Mucosa of stomach (tissue), 1 donor: ENCODE measurements around the gene SPO11.

Source experiments
- H3K27me3 ChIP-seq: one replicate; pipeline ENCODE4 v1.7.0; 2013; ENCODE audit warnings: mild to moderate bottlenecking, low read length; ENCODE audit not compliant: control insufficient read depth, insufficient read depth
- H3K36me3 ChIP-seq: one replicate; pipeline ENCODE4 v1.7.0; 2013; ENCODE audit warnings: low read length; ENCODE audit not compliant: control insufficient read depth, insufficient read depth
- H3K4me1 ChIP-seq: one replicate; pipeline ENCODE4 v1.7.0; 2013; ENCODE audit warnings: mild to moderate bottlenecking, low read length; ENCODE audit not compliant: control insufficient read depth, insufficient read depth
- H3K4me3 ChIP-seq: one replicate; pipeline ENCODE4 v1.7.0; 2013; ENCODE audit warnings: low read length
- H3K9ac ChIP-seq: one replicate; pipeline ENCODE4 v1.7.0; 2013; ENCODE audit warnings: mild to moderate bottlenecking, low read length, moderate library complexity
- H3K9me3 ChIP-seq: one replicate; pipeline ENCODE4 v1.7.0; 2013; ENCODE audit warnings: mild to moderate bottlenecking, low read length, moderate library complexity; ENCODE audit not compliant: control insufficient read depth
- donor health status: Pancreatic carcinoma.

The SPO11 gene

GRCh38 chr20:57383447-57384347 lies 54.1 kb downstream of the SPO11 start:
- Histone ChIP-seq H3K4me3 (no peak overlapping the region), H3K9ac (no peak overlapping the region), H3K4me1 (no peaks in the 10 kb centered on the region), H3K9me3 (no peaks in the 10 kb centered on the region), H3K27me3 (no peaks in the 10 kb centered on the region), H3K36me3 (no peaks in the 10 kb centered on the region)

- no peaks in the 10 kb centered on the region for H3K36me3 ChIP-seq
- no peak overlapping the region for H3K9ac ChIP-seq
- no peak overlapping the region for H3K4me3 ChIP-seq
- no peaks in the 10 kb centered on the region for H3K9me3 ChIP-seq
- no peaks in the 10 kb centered on the region for H3K27me3 ChIP-seq
- H3K4me1 ChIP-seq: peaks cover 2% of the 10 kb centered on the region
Observed at GRCh38 chr20:57384486-57384885, 54.9 kb downstream of the SPO11 start.

- no peaks in the 10 kb centered on the region for H3K36me3 ChIP-seq
- H3K9ac ChIP-seq: no peak overlapping the region
- H3K27me3 ChIP-seq: no peaks in the 10 kb centered on the region
- H3K9me3 ChIP-seq: no peaks in the 10 kb centered on the region
- H3K4me3 ChIP-seq: no peak overlapping the region
- H3K4me1 ChIP-seq: peaks cover 9% of the 10 kb centered on the region
Observed at GRCh38 chr20:57384953-57385761, 55.6 kb downstream of the SPO11 start.

DNA sequence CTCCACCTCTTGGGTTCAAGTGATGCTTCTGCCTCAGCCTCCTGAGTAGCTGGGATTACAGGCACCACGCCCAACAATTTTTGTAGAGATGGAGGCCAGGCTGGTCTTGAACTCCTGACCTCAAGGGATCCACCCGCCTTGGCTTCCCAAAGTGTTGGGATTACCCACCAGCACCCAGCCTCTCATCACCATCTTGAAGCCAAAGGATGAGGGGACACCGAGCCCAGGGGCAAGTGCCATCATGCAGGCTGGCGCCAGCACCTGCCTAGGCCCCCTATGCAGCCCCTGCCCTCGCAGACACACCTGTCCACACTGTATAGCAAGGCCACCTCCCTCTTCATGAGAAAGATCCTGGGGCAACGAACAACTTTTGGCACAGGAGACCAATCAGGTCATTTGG lies 56.3 kb downstream of the SPO11 start:
- Histone ChIP-seq H3K9me3 (no peaks in the 10 kb centered on the region), H3K4me1 (peaks cover 13% of the 10 kb centered on the region)

DNA sequence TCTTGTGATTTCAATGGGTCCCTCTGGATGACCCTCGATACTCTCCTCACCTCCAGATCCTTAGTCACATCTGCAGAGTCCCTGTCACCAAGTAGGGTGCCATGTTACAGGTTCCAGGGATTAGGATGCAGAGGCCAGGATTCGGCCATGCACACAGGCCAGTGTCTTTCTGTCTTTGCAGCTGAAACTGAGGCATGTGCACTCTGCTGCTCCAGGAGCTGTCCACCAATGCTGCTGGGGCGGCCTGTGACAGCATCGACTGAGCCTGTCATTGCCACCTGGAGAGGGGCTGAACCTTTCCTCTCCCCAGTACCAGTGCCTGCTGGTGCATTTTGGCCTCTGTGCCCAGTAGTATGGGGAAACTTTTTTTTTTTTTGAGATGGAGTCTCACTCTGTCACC lies 57.2 kb downstream of the SPO11 start:
- no peaks in the 10 kb centered on the region for H3K36me3 ChIP-seq
- no peak overlapping the region for H3K4me3 ChIP-seq
- H3K9ac ChIP-seq: no peak overlapping the region
- no peaks in the 10 kb centered on the region for H3K27me3 ChIP-seq
- H3K4me1 ChIP-seq: peaks cover 13% of the 10 kb centered on the region
- no peaks in the 10 kb centered on the region for H3K9me3 ChIP-seq

More for the DNA sequence above, 56.3 kb downstream of the SPO11 start:
- Histone ChIP-seq H3K9ac (no peak overlapping the region), H3K27me3 (no peaks in the 10 kb centered on the region), H3K36me3 (no peaks in the 10 kb centered on the region), H3K4me3 (no peak overlapping the region)

GRCh38 chr20:57387463-57387862 lies 57.9 kb downstream of the SPO11 start:
- no peaks in the 10 kb centered on the region for H3K9me3 ChIP-seq
- peaks cover 17% of the 10 kb centered on the region for H3K4me1 ChIP-seq
- H3K36me3 ChIP-seq: no peaks in the 10 kb centered on the region
- no peak overlapping the region for H3K9ac ChIP-seq
- H3K27me3 ChIP-seq: no peaks in the 10 kb centered on the region
- H3K4me3 ChIP-seq: no peak overlapping the region

- no peaks in the 10 kb centered on the region for H3K36me3 ChIP-seq
- no peak overlapping the region for H3K9ac ChIP-seq
- H3K4me1 ChIP-seq: peaks cover 22% of the 10 kb centered on the region
- no peak overlapping the region for H3K4me3 ChIP-seq
- H3K27me3 ChIP-seq: no peaks in the 10 kb centered on the region
- no peaks in the 10 kb centered on the region for H3K9me3 ChIP-seq
Observed at GRCh38 chr20:57387945-57388371, 58.4 kb downstream of the SPO11 start.

DNA sequence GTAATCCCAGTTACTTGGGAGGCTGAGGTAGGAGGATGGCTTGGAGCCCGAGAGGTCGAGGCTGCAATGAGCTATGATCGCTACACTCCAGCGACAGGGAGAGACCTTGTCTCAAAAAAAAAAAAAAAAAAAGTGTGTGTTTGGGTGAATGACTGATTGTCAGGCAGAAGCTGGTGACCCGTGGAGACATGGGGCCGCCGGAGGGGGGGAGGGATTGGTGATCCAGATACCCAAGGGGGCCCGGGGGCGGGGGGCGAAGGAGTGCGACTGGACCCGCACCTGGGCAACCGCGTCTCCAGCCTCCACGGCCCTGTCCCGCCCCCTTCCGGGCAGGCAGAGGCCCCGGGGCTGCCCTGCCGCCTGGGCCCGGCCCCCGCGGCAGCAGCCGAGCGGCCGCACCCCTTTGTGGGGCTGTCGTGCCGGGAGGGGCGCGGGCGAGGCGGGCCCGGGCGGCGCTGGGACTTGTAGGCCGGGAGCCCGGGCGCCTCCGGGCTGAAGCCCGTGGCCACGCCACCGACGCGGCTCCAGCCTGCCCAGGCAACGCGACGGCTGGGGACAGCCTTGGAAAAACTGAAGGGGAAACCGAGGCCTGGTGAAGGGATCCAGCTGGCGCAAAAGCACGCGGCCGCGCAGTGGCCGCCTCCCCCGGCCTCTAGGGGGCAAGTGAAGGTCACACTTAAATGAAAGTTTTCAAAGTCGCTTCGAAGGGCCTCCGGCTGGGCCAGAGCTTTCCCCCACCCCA lies 59.5 kb downstream of the SPO11 start:
- no peak overlapping the region for H3K4me3 ChIP-seq
- H3K36me3 ChIP-seq: no peaks in the 10 kb centered on the region
- H3K4me1 ChIP-seq: peaks cover 34% of the 10 kb centered on the region
- no peaks in the 10 kb centered on the region for H3K27me3 ChIP-seq
- no peaks in the 10 kb centered on the region for H3K9me3 ChIP-seq
- H3K9ac ChIP-seq: peak overlapping the region; percentile 66

GRCh38 chr20:57389695-57390603 lies 60.3 kb downstream of the SPO11 start:
- no peak overlapping the region for H3K4me3 ChIP-seq
- no peaks in the 10 kb centered on the region for H3K27me3 ChIP-seq
- H3K4me1 ChIP-seq: peaks cover 42% of the 10 kb centered on the region
- H3K36me3 ChIP-seq: no peaks in the 10 kb centered on the region
- peak overlapping the region; percentile 66 for H3K9ac ChIP-seq
- H3K9me3 ChIP-seq: no peaks in the 10 kb centered on the region

- Histone ChIP-seq H3K36me3 (no peaks in the 10 kb centered on the region), H3K9ac (peak within 1 kb of the TSS; percentile 66), H3K4me1 (peaks cover 49% of the 10 kb centered on the region)
Observed at GRCh38 chr20:57390604-57391438, 61.2 kb downstream of the SPO11 start, which contains the start of gene RBM38. TSS of gene RBM38 (plus strand) at chr20:57391396. CDS start at chr20:57391582, 186 bp downstream.

More at GRCh38 chr20:57390604-57391438, 61.2 kb downstream of the SPO11 start, which contains the start of gene RBM38:
- no peaks in the 10 kb centered on the region for H3K27me3 ChIP-seq
- H3K9me3 ChIP-seq: no peaks in the 10 kb centered on the region
- H3K4me3 ChIP-seq: peak within 1 kb of the TSS; percentile 50
